K562 (cell line): ENCODE results near the gene FHL1. TPM values are rescaled to one million over a fixed set of nuclear protein-coding genes. Genes with fewer than 3 reads are reported as not detected.

Experiments
- ATAC-seq: fragments of 200-7000 bp; cut with Tn5 transposase; 3 replicates; pipeline ENCODE4 v1.9.1; 2020; ENCODE audit warnings: moderate library complexity
- BruUV-seq: library from RNA; stranded (reverse); fragments of 400-500 nt; replicated peaks from 2 replicates; lab custom pipeline; 2021; lab: Mats Ljungman, UMichigan
- CTCF ChIA-PET: fragments of 300-600 bp; formaldehyde crosslinking; extraction: SDS; loops from one replicate; lab custom pipeline; 2021; ENCODE audit warnings: low intra/inter-chr PET ratio; lab: Yijun Ruan, JAX
- POLR2A ChIA-PET: fragments of 300-600, 350-650 bp; sonication (Branson Sonifier 250); formaldehyde crosslinking; extraction: SDS; loops from one replicate; lab custom pipeline; 2021; ENCODE audit warnings: antibody characterized with exemption, inconsistent platforms; lab: Yijun Ruan, JAX
- DNase-seq, 4 experiments: peaks; one replicate each; pipeline versions ENCODE4 v3.0.0 to v3.0.0-alpha.2; 2011 to 2018; ENCODE audit warnings: low spot score in 3 of 4, mixed read lengths in 3 of 4; ENCODE audit errors: extremely low read depth in 1 of 4
- FAIRE-seq: peaks from 2 replicates; lab custom pipeline; 2011; peaks lifted over from hg19 to GRCh38; lab: Jason Lieb, UNC
- H2AFZ ChIP-seq: 2 replicates; pipeline ENCODE4 v1.6.0; 2011; ENCODE audit warnings: low read depth, low read length, control low read depth, inconsistent platforms
- H3K27ac ChIP-seq: fragments of 200-600 bp; 3 replicates; pipeline ENCODE4 v1.8.0; 2011; ENCODE audit warnings: low read depth, mild to moderate bottlenecking, control low read depth, inconsistent platforms, low read length, moderate library complexity, mixed read lengths; ENCODE audit errors: extremely low read depth
- H3K27me3 ChIP-seq, 2 experiments: fragments of 300-600 bp in 1 of 2; 2 replicates in 1 of 2; 3 replicates in 1 of 2; pipeline versions ENCODE4 v1.6.0 to v1.8.0; 2011; ENCODE audit warnings: inconsistent platforms in 2 of 2, low read length in 2 of 2, mild to moderate bottlenecking in 1 of 2, mixed read lengths in 1 of 2, moderate library complexity in 1 of 2; ENCODE audit not compliant: control insufficient read depth in 2 of 2, insufficient read depth in 2 of 2
- H3K36me3 ChIP-seq: fragments of 300-600 bp; 3 replicates; pipeline ENCODE4 v1.8.0; 2011; ENCODE audit warnings: mild to moderate bottlenecking, low read length, inconsistent platforms; ENCODE audit not compliant: control insufficient read depth, insufficient read depth
- H3K4me1 ChIP-seq, 2 experiments: fragments of 200-600 bp in 1 of 2; replicated peaks in 1 of 2; 2 replicates in 1 of 2; 3 replicates in 1 of 2; pipeline versions ENCODE4 v1.5.1 to v1.8.0; 2011; ENCODE audit warnings: inconsistent platforms in 2 of 2, low read length in 2 of 2, mild to moderate bottlenecking in 1 of 2, mixed read lengths in 1 of 2, moderate library complexity in 1 of 2; ENCODE audit not compliant: control insufficient read depth in 2 of 2, insufficient read depth in 2 of 2
- H3K4me2 ChIP-seq: 2 replicates; pipeline ENCODE4 v1.6.1; 2011; ENCODE audit warnings: low read length, control low read depth, inconsistent platforms, mixed read lengths; ENCODE audit not compliant: insufficient read depth
- H3K4me3 ChIP-seq: fragments of 200-600 bp; sonication (generic), shearing (Covaris generic); 2 replicates; pipeline ENCODE4 v1.5.1; 2016; ENCODE audit warnings: control low read depth, inconsistent platforms
- H3K79me2 ChIP-seq: fragments of 200-600 bp; 3 replicates; pipeline ENCODE4 v1.8.0; 2011; ENCODE audit warnings: low read length, inconsistent platforms; ENCODE audit not compliant: control insufficient read depth, insufficient read depth
- H3K9ac ChIP-seq, 2 experiments: 2 replicates each; pipeline versions ENCODE4 v1.6.0 to v1.6.1; 2011; ENCODE audit warnings: low read depth in 2 of 2, low read length in 2 of 2, control low read depth in 1 of 2, inconsistent platforms in 1 of 2, mild to moderate bottlenecking in 1 of 2, mixed read lengths in 1 of 2; ENCODE audit not compliant: insufficient read depth in 1 of 2
- H3K9me1 ChIP-seq: one replicate; pipeline ENCODE4 v1.6.0; 2011; ENCODE audit warnings: inconsistent platforms, mild to moderate bottlenecking, low read length, moderate library complexity; ENCODE audit not compliant: control insufficient read depth, insufficient read depth
- H3K9me3 ChIP-seq: replicated peaks from 2 replicates; pipeline ENCODE4 v1.5.1; 2011; ENCODE audit warnings: low read depth, low read length, inconsistent platforms; ENCODE audit not compliant: control insufficient read depth, insufficient read depth
- H4K20me1 ChIP-seq: replicated peaks from 2 replicates; pipeline ENCODE4 v1.6.1; 2011; ENCODE audit warnings: low read length, inconsistent platforms, mixed read lengths; ENCODE audit not compliant: control insufficient read depth, insufficient read depth
- BCL6 ChIP-seq: fragments of 250-450 bp; sonication (Bioruptor Pico); IDR thresholded peaks from 2 replicates; pipeline ENCODE4 v1.4.0; 2020
- EZH2 ChIP-seq: IDR thresholded peaks from 2 replicates; pipeline ENCODE4 v1.6.1; 2012; ENCODE audit warnings: low read depth, mild to moderate bottlenecking, inconsistent platforms, low read length, borderline replicate concordance
- GABPA ChIP-seq: fragments of 200-800 bp; sonication (Bioruptor generic); conservative IDR thresholded peaks from 2 replicates; pipeline ENCODE4 v1.6.1; 2016; ENCODE audit warnings: low read depth, missing genetic modification characterization, missing compliant biosample characterization
- HNRNPK ChIP-seq: fragments of 200-400 bp; formaldehyde crosslinking; IDR thresholded peaks from one replicate; pipeline ENCODE4 v1.6.1; 2018; ENCODE audit warnings: mild to moderate bottlenecking, low read depth, low read length; ENCODE audit not compliant: poor library complexity, severe bottlenecking
- JUN ChIP-seq, 2 experiments: sonication (generic) in 1 of 2; formaldehyde crosslinking in 1 of 2; IDR thresholded peaks; 2 replicates each; pipeline versions ENCODE4 v1.6.1 to v1.8.0; 2012 to 2022; ENCODE audit warnings: borderline replicate concordance in 2 of 2, mild to moderate bottlenecking in 2 of 2, improper control_type of control experiment in 1 of 2, low read depth in 1 of 2, low read length in 1 of 2, missing genetic modification reagents in 1 of 2
- NCOA4 ChIP-seq: fragments of 450-650 bp; IDR thresholded peaks from 2 replicates; pipeline ENCODE4 v1.6.1; 2018; ENCODE audit warnings: mild to moderate bottlenecking; ENCODE audit not compliant: partially characterized antibody
- NR3C1 ChIP-seq: sonication (generic); formaldehyde crosslinking; IDR thresholded peaks from 2 replicates; pipeline ENCODE4 v1.8.1; 2022; ENCODE audit warnings: missing genetic modification reagents
- PTRF ChIP-seq: fragments of 450-650 bp; IDR thresholded peaks from 2 replicates; pipeline ENCODE4 v1.6.1; 2016; ENCODE audit warnings: mild to moderate bottlenecking, missing genetic modification characterization, missing compliant biosample characterization
- RBM39 ChIP-seq: fragments of 200-400 bp; formaldehyde crosslinking; optimal IDR thresholded peaks from 2 replicates; pipeline ENCODE3; 2018; ENCODE audit warnings: low read depth, low read length
- RUNX1 ChIP-seq: sonication (generic); IDR thresholded peaks from 2 replicates; pipeline ENCODE4 v1.6.1; 2016; ENCODE audit warnings: antibody characterized with exemption, low read depth
- TEAD2 ChIP-seq: fragments of 450-650 bp; IDR thresholded peaks from 2 replicates; pipeline ENCODE4 v1.6.1; 2016; ENCODE audit warnings: missing genetic modification characterization, control low read depth, missing compliant biosample characterization
- ZNF12 ChIP-seq: sonication (generic); formaldehyde crosslinking; IDR thresholded peaks from 2 replicates; pipeline ENCODE4 v1.4.0; 2020; ENCODE audit warnings: mild to moderate bottlenecking, missing genetic modification reagents
- ZNF75A ChIP-seq: fragments of 450-650 bp; formaldehyde crosslinking; IDR thresholded peaks from 2 replicates; pipeline ENCODE4 v1.4.0; 2020; ENCODE audit warnings: mild to moderate bottlenecking
- in situ Hi-C: fragments of 300-500 bp; cut with MboI; formaldehyde crosslinking; loops from 4 replicates; pipeline ENCODE4 v1.15.0; 2018; ENCODE audit warnings: inconsistent platforms, mixed read lengths
- intact Hi-C: fragments of 100-400 bp; cut with micrococcal nuclease; formaldehyde crosslinking; loops from 2 replicates; pipeline ENCODE4 v1.14.2; 2022
- polyA plus RNA-seq, 8 experiments: library from polyadenylated mRNA; depleted of rRNA in 4 of 8; stranded (reverse) in 5 of 8; unstranded in 3 of 8; fragments of >200 nt; fragmentation: Nextera tagmentation in 2 of 8; fragmentation: Illumina TruSeq in 1 of 8; extraction: Ambion mirVana in 2 of 8; extraction: Trizol in 1 of 8; gene quantifications; 2 replicates each; pipeline versions ENCODE4 v1.2.1 to v1.2.3, GENCODE V29; 2011 to 2014; ENCODE audit warnings: inconsistent platforms in 1 of 8, missing spikeins in 1 of 8
- total RNA-seq, 7 experiments: library from RNA; depleted of rRNA in 6 of 7; stranded (reverse); fragments of >200 nt in 6 of 7; fragmentation: Illumina TruSeq in 2 of 7; extraction: Trizol in 2 of 7; gene quantifications; 2 replicates each; pipeline versions ENCODE4 v1.2.1 to v1.2.3, GENCODE V29; 2011 to 2021; ENCODE audit warnings: low replicate concordance in 1 of 7
- TF ChIP-seq, protein P1 (sequence below): IDR thresholded peaks from 2 replicates; pipeline ENCODE4 v1.6.1; 2016; ENCODE audit warnings: missing genetic modification characterization, missing compliant biosample characterization
- TF ChIP-seq, protein P2 (sequence below): fragments of 450-650 bp; formaldehyde crosslinking; IDR thresholded peaks from 2 replicates; pipeline ENCODE4 v1.4.0; 2020; ENCODE audit warnings: mild to moderate bottlenecking, moderate library complexity
- TF ChIP-seq, protein P3 (sequence below): fragments of 450-650 bp; formaldehyde crosslinking; IDR thresholded peaks from 2 replicates; pipeline ENCODE4 v1.4.0; 2020; ENCODE audit warnings: mild to moderate bottlenecking, moderate library complexity
- TF ChIP-seq, protein P4 (sequence below): sonication (generic); formaldehyde crosslinking; IDR thresholded peaks from 2 replicates; pipeline ENCODE4 v1.5.0; 2020; ENCODE audit warnings: missing genetic modification reagents

The FHL1 gene
- total and polyA plus RNA-seq, 9 of the 15 experiments (the other 6 are each of a cell fraction or from before 2014, with no cell fraction given): 0.03 to 3.0 (median 0.13) TPM; not detected in 1

DNA sequence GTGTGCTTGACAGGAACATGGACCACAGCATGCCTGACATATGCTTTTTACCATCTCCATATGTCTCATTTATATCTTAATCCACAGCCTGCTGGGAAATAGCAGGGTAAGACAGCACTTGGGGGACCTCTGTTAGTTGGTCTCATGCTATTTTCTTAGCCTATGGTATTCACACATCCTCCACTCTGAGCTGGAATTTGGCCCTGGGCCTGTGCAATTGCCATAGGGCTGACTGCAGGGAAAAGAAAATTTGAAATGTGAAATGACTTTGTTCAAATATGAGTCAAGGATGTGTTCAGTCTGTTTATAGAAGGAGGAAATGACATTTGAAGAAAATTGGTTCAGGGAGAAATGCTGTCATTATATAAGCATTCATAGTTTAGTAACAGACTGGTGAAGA lies 113.4 kb downstream of the FHL1 start:
- in situ Hi-C loops (no loop called here), intact Hi-C loops (no loop called here)
- Histone ChIP-seq H3K79me2 (no peaks in the 10 kb centered on the region), H3K27me3 (0 out of 5 replicates have a peak, but pooled peaks cover 0 to 5% of the 10 kb centered on the region in 2 experiments), H2AFZ (no peak overlapping the region), H3K4me1 (no peaks in the 10 kb centered on the region; a peak in 2 of 5 replicates), H3K9me1 (no peaks in the 10 kb centered on the region), H4K20me1 (no peaks in the 10 kb centered on the region), H3K9ac (no peak overlapping the region), H3K27ac (no peak overlapping the region), H3K36me3 (no peaks in the 10 kb centered on the region), H3K4me2 (no peak overlapping the region), H3K9me3 (no peaks in the 10 kb centered on the region), H3K4me3 (no peak overlapping the region)
- no TSS peak for BruUV-seq
- no peak for FAIRE-seq
- no peak for DNase-seq
- CTCF ChIA-PET: no interaction called here
- POLR2A ChIA-PET: no interaction called here
- ATAC-seq: no peak
- TF ChIP-seq RBM39 (no peak), NCOA4 (no peak), RUNX1 (no peak), ZNF12 (no peak), EZH2 (no peak), GABPA (tag) (no peak), ZNF75A (CRISPR knock-in tag) (no peak), BCL6 (CRISPR knock-in tag) (no peak), JUN (IDR thresholded peaks at IDR 0.05; ENCODE audit: borderline replicate concordance, low read depth, low read length) (no peak), JUN (CRISPR knock-in tag; IDR thresholded peaks at IDR 0.05; ENCODE audit: borderline replicate concordance) (no peak), TEAD2 (no peak), NR3C1 (no peak), PTRF (no peak), HNRNPK (no peak)
- TF ChIP-seq, protein P1, sequence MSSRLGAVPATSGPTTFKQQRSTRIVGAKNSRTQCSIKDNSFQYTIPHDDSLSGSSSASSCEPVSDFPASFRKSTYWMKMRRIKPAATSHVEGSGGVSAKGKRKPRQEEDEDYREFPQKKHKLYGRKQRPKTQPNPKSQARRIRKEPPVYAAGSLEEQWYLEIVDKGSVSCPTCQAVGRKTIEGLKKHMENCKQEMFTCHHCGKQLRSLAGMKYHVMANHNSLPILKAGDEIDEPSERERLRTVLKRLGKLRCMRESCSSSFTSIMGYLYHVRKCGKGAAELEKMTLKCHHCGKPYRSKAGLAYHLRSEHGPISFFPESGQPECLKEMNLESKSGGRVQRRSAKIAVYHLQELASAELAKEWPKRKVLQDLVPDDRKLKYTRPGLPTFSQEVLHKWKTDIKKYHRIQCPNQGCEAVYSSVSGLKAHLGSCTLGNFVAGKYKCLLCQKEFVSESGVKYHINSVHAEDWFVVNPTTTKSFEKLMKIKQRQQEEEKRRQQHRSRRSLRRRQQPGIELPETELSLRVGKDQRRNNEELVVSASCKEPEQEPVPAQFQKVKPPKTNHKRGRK (tag): no peak
- TF ChIP-seq, protein P2, sequence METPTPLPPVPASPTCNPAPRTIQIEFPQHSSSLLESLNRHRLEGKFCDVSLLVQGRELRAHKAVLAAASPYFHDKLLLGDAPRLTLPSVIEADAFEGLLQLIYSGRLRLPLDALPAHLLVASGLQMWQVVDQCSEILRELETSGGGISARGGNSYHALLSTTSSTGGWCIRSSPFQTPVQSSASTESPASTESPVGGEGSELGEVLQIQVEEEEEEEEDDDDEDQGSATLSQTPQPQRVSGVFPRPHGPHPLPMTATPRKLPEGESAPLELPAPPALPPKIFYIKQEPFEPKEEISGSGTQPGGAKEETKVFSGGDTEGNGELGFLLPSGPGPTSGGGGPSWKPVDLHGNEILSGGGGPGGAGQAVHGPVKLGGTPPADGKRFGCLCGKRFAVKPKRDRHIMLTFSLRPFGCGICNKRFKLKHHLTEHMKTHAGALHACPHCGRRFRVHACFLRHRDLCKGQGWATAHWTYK (CRISPR knock-in tag): no peak
- TF ChIP-seq, protein P3, sequence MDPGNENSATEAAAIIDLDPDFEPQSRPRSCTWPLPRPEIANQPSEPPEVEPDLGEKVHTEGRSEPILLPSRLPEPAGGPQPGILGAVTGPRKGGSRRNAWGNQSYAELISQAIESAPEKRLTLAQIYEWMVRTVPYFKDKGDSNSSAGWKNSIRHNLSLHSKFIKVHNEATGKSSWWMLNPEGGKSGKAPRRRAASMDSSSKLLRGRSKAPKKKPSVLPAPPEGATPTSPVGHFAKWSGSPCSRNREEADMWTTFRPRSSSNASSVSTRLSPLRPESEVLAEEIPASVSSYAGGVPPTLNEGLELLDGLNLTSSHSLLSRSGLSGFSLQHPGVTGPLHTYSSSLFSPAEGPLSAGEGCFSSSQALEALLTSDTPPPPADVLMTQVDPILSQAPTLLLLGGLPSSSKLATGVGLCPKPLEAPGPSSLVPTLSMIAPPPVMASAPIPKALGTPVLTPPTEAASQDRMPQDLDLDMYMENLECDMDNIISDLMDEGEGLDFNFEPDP: no peak
- TF ChIP-seq, protein P4, sequence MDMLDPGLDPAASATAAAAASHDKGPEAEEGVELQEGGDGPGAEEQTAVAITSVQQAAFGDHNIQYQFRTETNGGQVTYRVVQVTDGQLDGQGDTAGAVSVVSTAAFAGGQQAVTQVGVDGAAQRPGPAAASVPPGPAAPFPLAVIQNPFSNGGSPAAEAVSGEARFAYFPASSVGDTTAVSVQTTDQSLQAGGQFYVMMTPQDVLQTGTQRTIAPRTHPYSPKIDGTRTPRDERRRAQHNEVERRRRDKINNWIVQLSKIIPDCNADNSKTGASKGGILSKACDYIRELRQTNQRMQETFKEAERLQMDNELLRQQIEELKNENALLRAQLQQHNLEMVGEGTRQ: no peak
